ENCODE data around the gene PLXNB2. TPM values are rescaled to one million over a fixed set of nuclear protein-coding genes. Genes with fewer than 3 reads are reported as not detected.

Gene PLXNB2
- polyA plus RNA-seq, 3 donors = 38.2 to 368 (median 70.5) TPM

DNA sequence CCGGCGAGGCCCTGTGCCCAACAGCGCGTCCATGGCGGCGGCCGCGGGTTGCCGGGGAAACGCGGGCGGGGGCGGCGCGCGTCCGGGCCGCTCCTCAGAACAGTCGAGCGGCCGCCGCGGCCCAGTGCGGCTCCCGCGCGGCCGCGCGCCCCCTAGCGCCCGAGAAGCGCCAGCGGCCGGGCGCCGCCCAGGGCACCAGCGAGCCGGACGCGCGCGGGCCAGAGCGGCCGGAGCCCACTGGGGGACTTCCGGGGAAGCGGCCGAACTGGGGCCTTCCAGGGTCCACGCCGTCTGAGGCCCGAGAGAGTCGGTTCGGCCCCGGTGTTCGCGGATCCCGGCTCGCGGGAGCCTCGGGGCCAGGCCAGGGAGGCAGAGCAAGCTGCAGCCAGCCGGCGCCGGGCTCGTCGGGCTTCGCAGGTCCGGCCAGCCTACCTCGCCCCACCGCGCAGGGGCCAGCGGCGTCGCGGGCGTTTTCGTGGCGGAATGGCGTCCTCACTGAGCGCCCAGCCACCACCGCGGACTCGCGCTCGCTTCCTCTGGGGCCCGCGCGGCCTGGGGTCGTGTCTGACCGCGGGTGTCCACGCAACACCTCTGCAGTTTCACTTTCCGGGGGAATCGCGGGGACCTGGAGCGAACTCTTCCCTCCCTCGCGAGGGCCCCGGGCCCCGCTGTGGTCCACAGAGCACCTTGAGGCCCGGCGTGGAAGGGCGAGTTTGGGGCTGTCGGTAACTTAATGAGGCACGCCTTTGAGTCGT lies 19.7 kb upstream of the PLXNB2 start, which contains the start of gene DENND6B:
TSS of gene DENND6B (minus strand) at position 57 of the 755 bp plus-strand sequence. CDS start at position 33, 24 bp downstream.
- Mint-ChIP-seq H3K36me3 (peaks cover 0 to 3% of the 10 kb centered on the region in 2 donors), H3K27me3 (ENCODE audit: low read depth in 3 of 3) (peaks cover 18 to 23% (median 19%) of the 10 kb centered on the region in 3 donors), H3K27ac (peak within 1 kb of the TSS; percentile 46 to 85 (median 80)), H3K4me1 (peaks cover 20% of the 10 kb centered on the region), H3K4me3 (peak within 1 kb of the TSS; percentile 82 to 90), H3K9me3 (peaks cover 0 to 1% (median 0%) of the 10 kb centered on the region in 7 donors)
- Histone ChIP-seq H3K36me3 (replicated peaks in 1 of 2; ENCODE audit: control insufficient read depth in 1 of 2, insufficient read depth in 2 of 2, low read length in 2 of 2) (no peaks in the 10 kb centered on the region), H4K20me1 (ENCODE audit: insufficient read depth, low read length) (peaks cover 5% of the 10 kb centered on the region), H3K27ac (ENCODE audit: low read depth in 1 of 2, low read length in 2 of 2) (peak within 1 kb of the TSS; percentile 56 to 80), H3K9me3 (replicated peaks in 1 of 2; ENCODE audit: control insufficient read depth in 1 of 2, insufficient read depth in 1 of 2, low read length in 2 of 2) (no peaks in the 10 kb centered on the region), H3K27me3 (ENCODE audit: control insufficient read depth in 2 of 2, insufficient read depth in 2 of 2, low read length in 2 of 2) (peaks cover 0 to 7% of the 10 kb centered on the region in 2 donors), H3K9ac (ENCODE audit: insufficient read depth, low read length, poor library complexity, severe bottlenecking) (peak within 1 kb of the TSS; percentile 85), H3K4me2 (replicated peaks; ENCODE audit: extremely low read depth, low read length, poor library complexity, severe bottlenecking) (peak within 1 kb of the TSS; percentile 91), H3K4me1 (ENCODE audit: control insufficient read depth in 1 of 2, insufficient read depth in 2 of 2, low read length in 2 of 2) (peaks cover 11 to 17% of the 10 kb centered on the region in 2 donors), H3K4me3 (replicated peaks in 1 of 3; ENCODE audit: low read depth in 2 of 3, low read length in 3 of 3) (peak within 1 kb of the TSS; percentile 63 to 79 (median 66)), H3K79me2 (ENCODE audit: insufficient read depth, low read length) (no peaks in the 10 kb centered on the region), H2AFZ (ENCODE audit: insufficient read depth, low read depth, low read length, poor library complexity, severe bottlenecking) (peak within 1 kb of the TSS; percentile 87)
- intact Hi-C loops (cut with micrococcal nuclease) = loop anchor here (1.0 to 5.0 kb wide), 5 partner anchors 18 to 50 kb away; no protein-coding TSS in a partner anchor
- peak; percentile 70 to 84 (median 84) for DNase-seq
- TF ChIP-seq, protein P1, sequence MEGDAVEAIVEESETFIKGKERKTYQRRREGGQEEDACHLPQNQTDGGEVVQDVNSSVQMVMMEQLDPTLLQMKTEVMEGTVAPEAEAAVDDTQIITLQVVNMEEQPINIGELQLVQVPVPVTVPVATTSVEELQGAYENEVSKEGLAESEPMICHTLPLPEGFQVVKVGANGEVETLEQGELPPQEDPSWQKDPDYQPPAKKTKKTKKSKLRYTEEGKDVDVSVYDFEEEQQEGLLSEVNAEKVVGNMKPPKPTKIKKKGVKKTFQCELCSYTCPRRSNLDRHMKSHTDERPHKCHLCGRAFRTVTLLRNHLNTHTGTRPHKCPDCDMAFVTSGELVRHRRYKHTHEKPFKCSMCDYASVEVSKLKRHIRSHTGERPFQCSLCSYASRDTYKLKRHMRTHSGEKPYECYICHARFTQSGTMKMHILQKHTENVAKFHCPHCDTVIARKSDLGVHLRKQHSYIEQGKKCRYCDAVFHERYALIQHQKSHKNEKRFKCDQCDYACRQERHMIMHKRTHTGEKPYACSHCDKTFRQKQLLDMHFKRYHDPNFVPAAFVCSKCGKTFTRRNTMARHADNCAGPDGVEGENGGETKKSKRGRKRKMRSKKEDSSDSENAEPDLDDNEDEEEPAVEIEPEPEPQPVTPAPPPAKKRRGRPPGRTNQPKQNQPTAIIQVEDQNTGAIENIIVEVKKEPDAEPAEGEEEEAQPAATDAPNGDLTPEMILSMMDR (IDR thresholded peaks at IDR 0.05) = peak; percentile 64
- under 1% methylated on average over 102 of the region's 105 CpGs for WGBS (ENCODE audit: insufficient coverage)

DNA sequence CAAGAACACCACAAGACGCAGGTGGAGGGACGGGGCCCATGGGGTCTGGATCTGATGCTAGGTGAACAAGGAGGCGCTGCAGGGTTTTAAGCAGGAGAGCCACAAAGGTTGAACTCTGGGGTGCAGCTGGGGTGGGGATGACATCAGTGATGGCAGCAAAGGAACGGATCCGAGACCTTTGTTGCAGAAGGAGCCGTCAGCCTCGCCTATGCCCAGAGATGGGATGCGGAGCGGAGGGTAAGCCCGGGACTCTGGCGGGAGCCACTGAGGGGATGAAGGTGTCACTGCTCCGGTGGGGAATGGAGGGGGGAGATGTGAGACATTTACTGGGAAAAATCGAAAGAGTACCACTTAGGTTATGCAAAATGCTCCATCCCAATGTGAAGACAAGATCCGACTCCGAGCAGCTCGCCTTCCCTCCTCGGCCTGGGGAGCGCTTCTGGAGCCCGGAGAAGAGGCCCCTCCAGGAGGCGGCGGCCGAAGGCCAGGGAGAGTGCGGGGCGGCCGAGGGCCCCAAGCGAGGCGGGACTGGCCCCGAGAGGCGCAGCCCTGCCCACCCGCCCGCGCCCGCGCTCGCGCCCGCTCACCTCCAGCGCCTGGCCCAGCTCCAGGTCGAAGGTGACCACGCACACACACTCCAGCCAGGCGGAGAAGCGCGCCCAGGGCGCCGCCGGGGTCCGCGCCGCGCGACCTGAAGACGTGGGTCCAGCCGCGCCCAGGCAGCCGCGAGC lies 18.9 kb upstream of the PLXNB2 start:
- Histone ChIP-seq H3K4me3 (replicated peaks in 1 of 3; ENCODE audit: low read depth in 2 of 3, low read length in 3 of 3) (peak overlapping the region in 2 of 3 experiments; percentile 14 to 79), H2AFZ (ENCODE audit: insufficient read depth, low read depth, low read length, poor library complexity, severe bottlenecking) (peak overlapping the region; percentile 57), H3K9me3 (replicated peaks in 1 of 2; ENCODE audit: control insufficient read depth in 1 of 2, insufficient read depth in 1 of 2, low read length in 2 of 2) (no peaks in the 10 kb centered on the region), H3K4me2 (replicated peaks; ENCODE audit: extremely low read depth, low read length, poor library complexity, severe bottlenecking) (peak overlapping the region; percentile 91), H3K27ac (ENCODE audit: low read depth in 1 of 2, low read length in 2 of 2) (no peak overlapping the region), H3K4me1 (ENCODE audit: control insufficient read depth in 1 of 2, insufficient read depth in 2 of 2, low read length in 2 of 2) (peaks cover 11 to 17% of the 10 kb centered on the region in 2 donors), H3K79me2 (ENCODE audit: insufficient read depth, low read length) (no peaks in the 10 kb centered on the region), H3K27me3 (ENCODE audit: control insufficient read depth in 2 of 2, insufficient read depth in 2 of 2, low read length in 2 of 2) (peaks cover 0 to 7% of the 10 kb centered on the region in 2 donors), H3K9ac (ENCODE audit: insufficient read depth, low read length, poor library complexity, severe bottlenecking) (no peak overlapping the region), H4K20me1 (ENCODE audit: insufficient read depth, low read length) (peaks cover 5% of the 10 kb centered on the region), H3K36me3 (replicated peaks in 1 of 2; ENCODE audit: control insufficient read depth in 1 of 2, insufficient read depth in 2 of 2, low read length in 2 of 2) (no peaks in the 10 kb centered on the region)
- H3K4me1 Mint-ChIP-seq = peaks cover 20% of the 10 kb centered on the region
- intact Hi-C loops (cut with micrococcal nuclease) = loop anchor here (2.0 to 5.0 kb wide), 4 partner anchors 18 to 50 kb away; no protein-coding TSS in a partner anchor
- no peaks in the 10 kb centered on the region for H3K9me3 Mint-ChIP-seq
- H3K36me3 Mint-ChIP-seq = peaks cover 0 to 3% of the 10 kb centered on the region in 2 donors
- peaks cover 16 to 25% (median 19%) of the 10 kb centered on the region in 3 donors for H3K27me3 Mint-ChIP-seq (ENCODE audit: low read depth in 3 of 3)
- DNase-seq = no peak
- peak overlapping the region in 1 of 7 donors; percentile 37 for H3K27ac Mint-ChIP-seq
- 19% methylated on average over 56 of the region's 56 CpGs for WGBS (ENCODE audit: insufficient coverage)
- TF ChIP-seq, protein P1 (IDR thresholded peaks at IDR 0.05) = no peak
- peak overlapping the region; percentile 69 to 89 for H3K4me3 Mint-ChIP-seq
